GM19372 (cell line): ENCODE results near the gene CUL9.

Experiments
- ATAC-seq: cut with Tn5 transposase; IDR thresholded peaks from one replicate; pipeline ENCODE4 v1.9.1; 2021; ENCODE audit warnings: mild to moderate bottlenecking, low read depth, moderate library complexity; ENCODE audit not compliant: unreplicated experiment

Gene CUL9

DNA sequence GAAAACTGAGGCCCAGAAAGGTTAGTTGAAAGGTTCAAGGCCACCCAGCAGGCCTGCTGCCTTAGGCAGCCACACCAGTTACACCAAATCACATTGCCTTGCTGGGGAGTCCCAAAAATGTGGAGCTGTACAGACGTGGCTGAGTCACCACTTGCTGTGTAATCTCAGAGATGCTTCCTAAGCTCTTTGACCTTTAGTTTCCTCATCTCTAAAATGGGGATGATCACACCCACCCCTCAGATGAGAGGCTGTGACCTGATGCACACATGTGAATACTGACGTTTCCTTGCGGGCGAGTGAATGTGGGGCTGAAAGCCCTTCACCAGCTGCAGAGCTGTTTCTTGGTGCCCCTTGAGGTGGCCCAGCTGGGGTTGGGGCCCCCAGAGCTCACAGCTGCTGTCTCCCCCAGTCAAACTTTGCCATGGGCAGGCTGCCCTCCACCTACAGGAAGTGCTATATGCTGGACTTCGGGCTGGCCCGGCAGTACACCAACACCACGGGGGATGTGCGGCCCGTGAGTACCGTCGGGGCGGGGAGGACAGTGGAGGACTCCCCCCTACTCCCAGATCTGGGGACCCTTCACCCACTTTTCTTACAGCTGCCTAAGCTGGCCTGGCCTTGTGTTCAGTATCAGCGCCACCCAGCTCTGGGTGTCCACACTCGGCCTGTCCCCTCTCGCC is 72.3 kb downstream of the CUL9 start:
- ATAC-seq = no peak

DNA sequence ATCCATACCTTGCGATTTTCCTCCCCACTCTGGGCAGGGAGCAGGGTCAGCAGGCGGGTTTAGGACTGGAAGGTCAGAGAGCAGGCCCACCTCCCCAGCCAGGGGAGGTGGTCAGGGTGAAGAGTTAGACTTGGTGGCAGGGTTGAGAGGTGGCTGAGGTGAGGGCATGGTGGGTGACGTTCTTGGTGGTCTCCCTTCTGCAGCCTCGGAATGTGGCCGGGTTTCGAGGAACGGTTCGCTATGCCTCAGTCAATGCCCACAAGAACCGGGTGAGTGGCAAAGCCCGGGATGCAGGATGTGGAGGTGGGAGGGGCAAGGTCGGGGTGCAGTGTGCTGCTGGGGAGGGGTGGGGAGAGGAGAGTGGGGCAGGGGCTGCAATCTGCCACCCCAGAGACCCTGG is 72.8 kb downstream of the CUL9 start:
- ATAC-seq = no peak

GRCh38 chr6:43255408-43256054 is 73.5 kb downstream of the CUL9 start:
- no peak for ATAC-seq

DNA sequence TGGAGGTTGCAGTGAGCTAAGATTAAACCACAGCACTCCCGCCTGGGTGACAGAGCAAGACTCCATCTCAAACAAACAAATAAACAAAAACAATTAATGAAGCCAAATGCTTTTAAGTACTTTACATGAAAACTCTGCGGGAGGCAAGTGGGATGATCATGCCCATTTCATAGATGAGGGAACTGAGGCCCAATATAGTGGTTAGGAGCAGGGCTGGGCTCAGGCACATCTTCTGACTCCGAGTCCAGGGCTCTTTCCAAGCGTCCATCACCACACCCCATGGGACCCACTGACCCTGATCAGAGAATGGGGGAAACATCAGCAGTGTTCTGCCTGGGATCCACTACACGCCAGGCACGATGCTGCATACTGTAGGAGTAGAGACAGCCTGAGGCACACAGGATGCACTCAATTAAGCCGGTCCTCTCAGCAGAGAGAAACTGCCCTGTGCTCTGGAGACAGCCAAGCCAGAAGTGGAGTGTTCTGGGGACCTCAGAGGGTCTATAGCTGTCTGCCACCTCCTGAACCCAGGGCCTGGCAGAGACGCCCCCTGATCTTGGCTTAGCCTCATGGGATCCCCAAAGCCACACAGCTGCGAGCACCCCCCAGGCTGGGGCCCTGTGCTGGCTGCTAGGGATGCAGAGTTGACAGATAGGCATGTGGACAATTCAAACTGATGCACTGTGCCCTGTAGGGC is 74.8 kb downstream of the CUL9 start:
- no peak for ATAC-seq

- ATAC-seq = no peak
Measured at GRCh38 chr6:43257367-43258145, 75.6 kb downstream of the CUL9 start.

DNA sequence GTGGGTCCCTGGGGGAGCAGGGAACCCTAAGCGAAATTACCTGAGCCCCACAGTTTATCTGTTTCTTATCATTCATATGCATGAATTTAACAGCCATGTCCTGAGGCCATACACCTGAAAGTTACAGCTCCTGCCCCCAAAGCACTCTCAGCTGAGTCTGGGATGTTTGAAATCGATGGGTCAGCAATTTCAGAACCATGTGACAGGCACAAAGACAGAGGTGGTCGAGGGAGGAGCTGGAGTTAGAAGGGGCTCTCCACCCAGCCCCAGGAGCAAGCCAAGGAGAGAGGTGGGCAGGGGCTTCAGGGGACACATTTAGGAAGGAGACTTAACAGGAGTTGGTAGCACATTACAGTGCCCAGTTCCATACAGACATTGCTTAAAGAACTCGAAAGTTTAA is 76.2 kb downstream of the CUL9 start:
- no peak for ATAC-seq

- ATAC-seq = no peak
Measured at GRCh38 chr6:43258807-43259686, 77.1 kb downstream of the CUL9 start.

GRCh38 chr6:43260791-43261190 is 78.8 kb downstream of the CUL9 start:
- no peak for ATAC-seq

DNA sequence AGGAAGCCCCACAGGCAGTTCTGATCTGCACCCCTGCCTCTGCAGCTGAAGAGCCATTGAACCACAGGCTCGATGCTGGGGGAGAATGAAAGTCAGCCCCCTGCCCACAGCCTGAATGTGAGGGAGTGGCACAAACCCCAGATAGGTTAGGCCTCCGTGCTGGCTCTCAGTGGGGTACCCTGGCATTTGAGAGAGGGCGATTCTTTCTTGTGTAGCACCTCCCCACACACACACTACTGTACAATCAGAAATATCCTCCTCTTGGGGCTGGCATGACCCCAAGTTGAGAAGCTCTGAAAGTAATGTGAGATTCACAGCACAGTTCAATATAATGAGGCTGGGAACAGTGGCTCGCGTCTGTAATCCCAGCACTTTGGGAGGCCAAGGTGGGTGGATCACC is 79.2 kb downstream of the CUL9 start:
- no peak for ATAC-seq

- ATAC-seq = no peak
Measured at GRCh38 chr6:43262000-43262779, 80.2 kb downstream of the CUL9 start.

- no peak for ATAC-seq
Measured at GRCh38 chr6:43262780-43263313, 80.9 kb downstream of the CUL9 start.

- ATAC-seq = peak; percentile 78
Measured at GRCh38 chr6:43263314-43264178, 81.5 kb downstream of the CUL9 start.

GRCh38 chr6:43264599-43265145 is 82.7 kb downstream of the CUL9 start:
- no peak for ATAC-seq

DNA sequence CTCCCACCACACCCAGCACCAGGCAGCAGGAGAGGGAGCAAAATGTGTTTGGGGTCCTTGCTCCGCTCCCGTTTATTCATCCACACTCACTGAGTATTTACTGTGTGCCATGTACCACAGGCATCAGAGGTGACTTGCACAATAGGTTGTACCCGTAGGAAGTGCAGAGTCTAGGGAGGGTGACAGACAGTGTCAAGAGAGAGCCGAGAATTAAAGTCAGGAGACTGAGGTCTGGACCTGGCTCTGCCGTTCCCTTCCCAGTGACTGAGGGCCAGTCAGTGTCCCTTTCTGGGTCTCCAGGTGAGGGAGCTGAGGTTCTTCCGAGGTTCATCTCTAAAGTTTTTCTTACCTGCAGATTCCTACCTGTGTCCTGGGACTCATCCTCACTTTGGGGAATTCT is 83.6 kb downstream of the CUL9 start:
- no peak for ATAC-seq

GRCh38 chr6:43267619-43268354 is 85.8 kb downstream of the CUL9 start:
- no peak for ATAC-seq

DNA sequence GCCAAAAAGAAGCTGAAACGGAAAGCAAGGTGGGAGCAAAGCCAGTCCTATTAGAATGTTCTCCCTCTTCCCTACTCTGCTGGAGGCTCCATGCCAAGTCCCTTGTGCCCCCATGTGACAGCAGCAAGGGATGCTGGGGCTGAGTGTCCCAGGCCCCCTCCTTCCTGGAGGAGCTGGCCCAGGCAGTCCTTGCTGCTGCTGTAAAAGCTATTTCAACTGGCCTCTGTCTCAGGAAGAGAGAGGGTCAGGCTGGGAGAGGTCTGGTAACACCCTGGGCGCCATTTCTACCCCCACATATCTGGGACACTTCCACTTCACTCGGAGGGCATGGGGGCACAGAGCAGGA is 86.3 kb downstream of the CUL9 start:
- ATAC-seq = no peak

DNA sequence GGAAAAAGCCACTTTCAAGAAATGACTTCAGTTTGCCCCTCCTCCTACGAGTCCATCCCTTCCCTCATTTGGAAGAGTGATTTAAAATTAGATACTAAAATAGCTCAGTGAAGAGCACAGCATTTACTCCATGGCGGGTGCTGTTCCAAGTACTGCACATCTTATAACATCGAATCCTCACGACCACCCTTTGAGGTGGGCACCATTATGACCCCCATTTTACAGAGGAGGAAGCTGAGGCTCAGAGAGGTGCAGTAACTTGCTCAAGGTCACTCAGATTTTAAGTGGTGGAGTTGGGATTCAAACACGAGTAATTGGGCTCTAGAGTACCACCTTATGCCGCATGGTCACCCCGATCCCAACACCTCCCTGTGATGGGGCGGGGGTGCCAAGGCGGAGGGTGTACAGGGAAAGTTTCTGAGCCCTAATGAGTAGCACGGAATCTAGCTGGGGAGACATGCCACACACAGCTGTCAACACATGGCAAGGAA is 86.8 kb downstream of the CUL9 start:
- no peak for ATAC-seq
